NCI-H510A treated with DMSO at 0.1 percent for 48 hours (cell line): ENCODE measurements around the gene TFF1.

ENCODE experiments used
- DNase-seq: peaks from one replicate; lab custom pipeline; 2025; lab: John Stamatoyannopoulos, UW

TFF1 gene

DNA sequence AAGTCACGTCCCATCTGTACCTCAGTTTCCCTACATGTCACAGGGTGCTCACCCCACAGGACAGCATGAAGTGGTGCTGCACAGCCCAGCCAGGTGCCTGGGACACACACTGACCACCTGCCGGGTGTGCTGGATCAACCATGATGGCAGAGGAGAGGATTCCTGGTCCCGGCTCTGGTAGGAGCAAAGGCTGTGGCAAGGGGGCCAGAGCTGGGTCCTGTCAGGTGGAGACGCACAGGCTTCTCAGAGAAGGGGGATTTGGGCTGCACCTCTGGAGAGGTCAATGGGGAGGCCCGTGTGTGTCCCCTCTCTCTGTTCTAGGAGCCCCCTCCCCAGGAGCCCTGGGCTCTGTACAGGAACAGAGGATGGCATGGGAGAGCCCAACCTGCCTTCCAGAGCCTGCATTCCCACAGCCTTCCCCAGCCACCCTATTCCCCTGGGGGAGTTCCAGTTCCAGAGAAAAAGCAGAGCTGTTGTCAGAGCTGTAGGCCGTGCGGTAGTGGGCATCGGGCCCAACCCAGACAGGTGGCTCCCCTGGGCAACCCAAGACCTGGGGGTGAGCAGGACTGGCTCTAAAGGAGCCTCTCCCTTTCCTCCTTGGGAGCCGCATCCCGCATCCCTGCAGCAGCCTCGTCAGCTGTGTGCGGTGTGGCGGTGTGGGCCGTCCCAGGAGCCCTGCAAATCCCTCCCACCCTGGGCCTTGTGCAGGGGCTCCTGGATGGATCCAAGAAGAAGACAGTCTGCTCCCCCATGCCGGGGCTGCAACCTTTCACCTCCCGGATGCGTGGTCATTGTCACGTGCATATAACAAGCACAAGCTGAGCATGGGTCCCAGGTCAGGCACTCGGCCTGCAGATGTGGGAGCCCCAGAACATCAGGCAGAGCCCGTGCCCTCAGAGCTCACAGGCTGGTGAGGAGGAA is 48.2 kb downstream of the TFF1 start:
- DNase-seq = no peak

DNA sequence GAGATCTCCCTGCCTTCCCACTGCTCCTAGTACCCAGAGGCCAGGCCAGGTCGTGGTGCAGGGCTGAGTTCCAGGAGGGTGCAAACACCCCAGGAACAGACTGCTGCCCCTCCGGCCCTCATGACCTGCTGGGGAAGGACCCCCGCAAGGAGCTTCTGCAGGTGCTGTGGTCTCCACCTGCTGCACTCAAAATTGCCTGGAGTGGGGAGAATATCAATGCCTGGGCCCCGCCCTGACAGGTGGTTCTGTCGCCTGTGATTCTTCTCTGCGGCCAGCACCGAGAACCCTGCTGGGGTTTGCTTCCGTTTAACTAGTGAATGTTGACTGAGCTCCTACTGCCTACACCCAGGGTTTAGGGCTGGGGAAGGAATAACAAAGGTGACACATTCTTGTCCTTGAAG is 49.0 kb downstream of the TFF1 start:
- DNase-seq = peak; percentile 64

GRCh38 chr21:42316891-42317290 is 49.4 kb downstream of the TFF1 start:
- DNase-seq = peak; percentile 51

GRCh38 chr21:42315296-42315891 is 50.9 kb downstream of the TFF1 start, which contains the start of gene TFF3:
TFF3 (minus strand) TSS chr21:42315409; CDS start chr21:42315374, 35 bp downstream.
- peak; percentile 96 for DNase-seq

- DNase-seq = no peak
Measured at GRCh38 chr21:42314616-42315295, 51.6 kb downstream of the TFF1 start.

DNA sequence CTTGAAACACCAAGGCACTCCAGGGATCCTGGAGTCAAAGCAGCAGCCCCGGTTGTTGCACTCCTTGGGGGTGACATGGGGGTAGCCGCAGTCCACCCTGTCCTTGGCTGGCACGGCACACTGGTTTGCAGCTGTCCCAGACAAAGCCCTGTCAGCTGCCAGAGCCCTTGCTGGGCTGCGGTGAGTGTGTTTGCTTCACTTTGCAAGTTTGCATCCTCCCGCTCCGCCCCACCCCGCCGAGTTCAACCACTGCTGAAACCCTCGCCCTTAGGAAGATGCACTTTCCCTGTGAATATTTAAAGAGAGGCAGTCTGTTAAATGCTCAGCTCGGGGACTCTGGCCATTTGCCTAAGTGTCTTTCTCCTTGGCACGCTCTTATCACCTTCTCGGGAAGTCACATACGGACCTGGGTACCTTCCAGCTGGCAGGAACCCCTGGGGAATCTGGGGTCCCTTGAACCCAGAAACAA is 52.8 kb downstream of the TFF1 start:
- peak; percentile 73 for DNase-seq

GRCh38 chr21:42312626-42313104 is 53.7 kb downstream of the TFF1 start:
- peak; percentile 23 for DNase-seq
